ENCODE measurements around the gene TM9SF4.
"Not testable (repeated sequence)": the region's sequence is repeated elsewhere in the genome, so short reads cannot be mapped to it uniquely, and the experiment has no call there.

The TM9SF4 gene

DNA sequence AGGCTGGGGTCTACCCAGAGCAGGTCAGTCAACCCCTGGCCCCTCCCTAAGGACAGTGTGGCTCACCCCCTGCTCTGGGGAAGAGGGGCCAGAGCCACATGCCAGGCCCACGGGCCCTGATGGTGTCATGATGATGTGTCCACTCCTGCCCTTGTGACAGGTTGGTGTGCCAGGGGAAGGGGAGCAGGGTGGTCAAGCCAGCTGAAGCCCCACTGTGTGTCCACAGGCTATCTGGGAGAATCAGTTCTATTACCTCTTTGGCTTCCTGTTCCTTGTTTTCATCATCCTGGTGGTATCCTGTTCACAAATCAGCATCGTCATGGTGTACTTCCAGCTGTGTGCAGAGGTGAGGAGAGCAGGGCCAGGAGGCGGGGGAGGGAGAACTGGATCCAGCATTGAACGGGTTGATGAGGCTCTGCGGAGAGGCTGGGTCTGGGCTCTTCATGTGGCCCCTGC, 50.3 kb downstream of the TM9SF4 start:
- no peak for DNase-seq

- no peak for DNase-seq
Observed at GRCh38 chr20:32160341-32160740, 50.8 kb downstream of the TM9SF4 start.

- DNase-seq = no peak
Observed at GRCh38 chr20:32162351-32162750, 52.8 kb downstream of the TM9SF4 start.

GRCh38 chr20:32163951-32164350, 54.4 kb downstream of the TM9SF4 start:
- no peak for DNase-seq

DNA sequence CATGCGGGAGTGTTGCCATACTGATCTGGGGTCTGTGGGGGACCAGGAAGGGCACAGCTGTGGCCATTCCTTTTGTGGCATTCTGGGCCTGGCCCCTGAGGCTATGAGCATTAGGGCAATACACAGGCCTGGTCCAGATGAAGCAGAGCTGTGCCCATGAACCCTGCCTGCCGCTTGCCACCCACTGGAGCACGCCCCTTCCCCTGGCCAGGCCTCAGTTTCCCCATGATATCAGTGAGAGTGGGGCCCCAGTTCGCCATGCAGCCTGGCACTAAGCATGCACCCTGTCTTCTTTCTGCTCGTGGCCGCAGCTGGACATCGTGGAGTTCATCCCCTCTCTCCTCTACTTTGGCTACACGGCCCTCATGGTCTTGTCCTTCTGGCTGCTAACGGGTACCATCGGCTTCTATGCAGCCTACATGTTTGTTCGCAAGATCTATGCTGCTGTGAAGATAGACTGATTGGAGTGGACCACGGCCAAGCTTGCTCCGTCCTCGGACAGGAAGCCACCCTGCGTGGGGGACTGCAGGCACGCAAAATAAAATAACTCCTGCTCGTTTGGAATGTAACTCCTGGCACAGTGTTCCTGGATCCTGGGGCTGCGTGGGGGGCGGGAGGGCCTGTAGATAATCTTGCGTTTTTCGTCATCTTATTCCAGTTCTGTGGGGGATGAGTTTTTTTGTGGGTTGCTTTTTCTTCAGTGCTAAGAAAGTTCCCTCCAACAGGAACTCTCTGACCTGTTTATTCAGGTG, 55.6 kb downstream of the TM9SF4 start:
- DNase-seq = no peak

DNA sequence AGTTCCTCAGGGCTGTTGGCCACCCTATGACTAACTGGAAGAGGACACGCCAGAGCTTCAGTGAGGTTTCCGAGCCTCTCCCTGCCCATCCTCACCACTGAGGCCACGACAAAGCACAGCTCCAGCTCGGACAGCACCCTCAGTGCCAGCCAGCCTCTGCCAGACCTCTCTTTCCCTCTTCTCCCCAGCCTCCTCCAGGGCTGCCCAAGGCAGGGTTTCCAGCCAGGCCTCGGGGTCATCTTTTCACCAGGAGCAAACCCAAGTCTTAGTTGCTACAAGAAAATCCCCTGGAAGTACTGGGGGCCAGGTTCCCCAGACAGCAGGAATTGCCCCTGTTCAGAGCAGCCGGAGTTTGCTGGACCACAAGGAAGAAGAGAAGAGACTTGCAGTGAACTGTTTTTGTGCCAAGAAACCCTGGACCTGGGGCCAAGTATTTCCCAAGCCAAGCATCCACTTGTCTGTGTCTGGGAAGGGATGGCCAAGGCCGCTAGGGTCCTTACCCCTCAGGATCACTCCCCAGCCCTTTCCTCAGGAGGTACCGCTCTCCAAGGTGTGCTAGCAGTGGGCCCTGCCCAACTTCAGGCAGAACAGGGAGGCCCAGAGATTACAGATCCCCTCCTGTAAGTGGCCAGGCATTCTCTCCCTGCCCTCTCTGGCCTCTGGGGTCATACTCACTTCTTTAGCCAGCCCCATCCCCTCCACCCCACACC, 56.5 kb downstream of the TM9SF4 start:
- no peak for DNase-seq

GRCh38 chr20:32167552-32167951, 58.0 kb downstream of the TM9SF4 start:
- no peak for DNase-seq

GRCh38 chr20:32168184-32168910, 58.8 kb downstream of the TM9SF4 start:
- DNase-seq = no peak

- DNase-seq = not testable (repeated sequence)
Observed at GRCh38 chr20:32177696-32178095, 68.2 kb downstream of the TM9SF4 start.

- no peak for DNase-seq
Observed at GRCh38 chr20:32179515-32179914, 70.0 kb downstream of the TM9SF4 start.

DNA sequence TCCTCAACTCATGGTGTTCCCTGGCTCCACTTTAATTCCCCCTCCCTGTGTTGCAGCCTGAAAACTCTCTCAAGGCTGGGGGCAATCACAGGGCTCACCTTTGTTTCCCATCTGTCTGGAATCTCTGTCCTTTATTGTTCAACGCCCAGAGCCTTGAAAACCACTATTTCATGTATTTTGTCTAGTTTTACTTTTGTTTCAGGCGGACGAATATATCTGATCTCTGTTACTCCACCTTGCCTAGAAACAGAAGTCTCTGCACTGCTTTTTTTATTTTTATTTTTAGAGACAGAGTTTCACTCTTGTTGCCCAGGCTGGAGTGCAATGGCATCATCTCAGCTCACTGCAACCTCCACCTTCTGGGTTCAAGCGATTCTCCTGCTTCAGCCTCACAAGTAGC, 70.4 kb downstream of the TM9SF4 start:
- DNase-seq = no peak

- DNase-seq = no peak
Observed at GRCh38 chr20:32181606-32182005, 72.1 kb downstream of the TM9SF4 start.

DNA sequence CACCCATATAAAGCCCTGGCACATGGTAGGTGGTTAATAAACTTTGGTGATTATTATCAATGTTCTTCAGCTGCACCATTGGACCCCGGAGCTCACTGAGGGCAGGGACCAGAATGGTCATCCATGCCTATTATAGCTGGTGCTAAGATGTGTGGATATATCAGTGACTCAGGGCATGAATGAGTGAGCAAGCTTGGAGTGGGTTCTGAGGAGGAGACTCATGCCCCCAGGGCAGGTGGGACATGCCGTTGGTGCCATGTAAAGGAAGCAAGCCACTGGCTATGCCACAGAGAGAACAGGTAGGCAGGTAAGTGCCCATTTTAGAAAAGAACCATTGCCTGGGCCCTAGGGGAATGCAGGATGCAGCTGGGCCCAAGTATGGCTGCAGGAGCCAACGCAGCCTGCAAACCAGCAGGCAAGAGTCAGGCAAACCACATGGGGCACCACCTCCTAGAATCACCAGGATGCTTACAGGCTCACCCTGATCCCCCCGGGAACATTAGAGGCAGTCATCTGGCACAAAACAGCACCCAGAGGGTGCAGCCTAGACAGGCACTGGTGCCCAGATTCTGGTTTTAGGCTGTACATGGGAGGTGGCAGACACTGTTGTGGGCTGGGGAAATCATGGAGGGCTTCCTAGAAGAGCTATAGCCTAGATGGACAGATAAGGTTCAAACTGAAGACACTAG, 74.6 kb downstream of the TM9SF4 start:
- no peak for DNase-seq

DNA sequence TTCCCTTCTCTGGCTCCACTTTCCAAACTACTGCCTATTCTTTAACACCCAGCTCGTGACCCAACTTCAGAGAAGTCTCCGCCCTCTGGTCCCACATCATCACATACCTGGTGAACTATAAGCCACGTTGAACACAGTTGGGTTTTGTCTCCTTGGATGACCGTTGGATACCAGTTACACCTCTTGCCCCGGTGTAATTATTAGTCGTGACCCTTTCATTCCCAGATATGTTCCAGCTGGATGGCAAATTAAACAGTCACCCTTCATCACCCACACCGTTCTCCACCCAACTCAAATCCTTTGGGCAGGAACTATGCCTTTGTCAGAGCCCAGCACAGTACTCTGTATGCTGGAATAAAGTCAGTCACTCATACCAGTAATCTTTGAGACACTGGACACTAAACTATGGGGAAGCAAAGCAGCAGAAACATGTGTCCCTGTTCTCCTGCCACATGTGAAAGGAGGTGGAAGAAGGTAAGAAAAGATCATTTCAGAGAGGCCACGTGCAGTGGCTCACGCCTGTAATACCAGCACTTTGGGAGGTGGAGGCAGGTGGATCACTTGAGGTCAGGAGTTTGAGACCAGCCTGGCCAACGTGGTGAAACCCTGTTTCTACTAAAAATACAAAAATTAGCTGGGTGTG, 75.6 kb downstream of the TM9SF4 start:
- DNase-seq = no peak

- no peak for DNase-seq
Observed at GRCh38 chr20:32186506-32186905, 77.0 kb downstream of the TM9SF4 start.

GRCh38 chr20:32188376-32189122, 79.0 kb downstream of the TM9SF4 start:
- no peak for DNase-seq

DNA sequence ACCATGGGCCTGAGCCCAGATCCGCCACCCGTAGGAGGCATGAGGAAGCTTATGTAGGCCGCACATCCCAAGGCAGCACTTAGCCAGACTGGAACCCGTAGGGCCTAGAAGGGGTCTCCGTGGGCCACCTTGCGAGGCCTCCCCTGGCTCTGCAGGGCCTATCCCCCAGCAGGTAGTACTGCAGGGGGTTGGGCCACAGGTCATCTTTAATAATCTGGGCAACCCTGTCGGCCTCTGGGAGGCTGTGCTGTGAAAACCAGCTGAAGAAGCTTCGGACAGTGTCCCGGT, 79.6 kb downstream of the TM9SF4 start:
- DNase-seq = no peak

DNA sequence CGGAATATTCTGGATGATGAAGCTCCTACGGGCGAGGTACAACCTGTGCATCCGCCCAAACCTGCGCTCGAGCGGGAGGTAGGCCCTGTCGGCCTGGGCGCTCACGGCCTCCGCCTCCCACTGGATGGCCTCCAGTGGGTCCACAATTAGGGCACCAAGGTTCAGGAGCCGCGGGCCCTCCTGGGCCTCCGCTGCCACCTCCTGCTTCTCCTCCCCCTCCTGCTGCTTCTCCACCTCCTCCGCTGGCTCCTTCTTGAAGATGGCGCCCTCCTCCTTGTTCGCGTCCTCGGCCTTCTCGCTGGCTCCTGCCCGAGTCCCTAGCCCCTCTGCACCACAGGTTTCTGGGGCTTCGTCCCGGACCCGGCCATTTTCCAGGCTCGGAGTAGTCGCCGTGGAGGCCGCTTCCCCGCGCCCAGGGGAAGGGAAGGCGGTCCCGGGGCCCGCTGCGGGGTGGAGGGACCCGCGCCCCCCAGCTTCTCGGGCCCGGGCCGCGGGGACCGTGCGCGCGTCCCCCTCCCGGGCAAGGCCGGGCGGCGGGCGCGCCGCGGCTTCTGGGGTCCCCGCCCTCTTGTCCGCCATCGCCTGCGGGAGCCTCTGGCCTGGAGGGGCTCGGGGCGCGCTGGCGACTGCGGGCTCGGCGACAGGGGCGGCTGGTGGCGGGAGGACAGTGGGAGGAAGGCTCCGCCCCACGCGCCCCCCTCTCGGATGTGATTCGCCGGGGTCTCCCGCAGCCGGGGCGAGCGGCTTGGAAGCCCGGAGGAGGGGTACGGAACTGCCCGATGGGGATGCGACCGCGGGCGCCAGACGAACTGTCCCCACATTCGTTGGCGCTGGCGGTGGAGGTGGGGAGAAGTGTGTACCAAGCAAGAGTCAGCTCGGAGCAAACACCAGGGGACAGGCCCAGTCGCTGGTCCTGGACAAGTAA, 80.4 kb downstream of the TM9SF4 start:
- peak; percentile 42 for DNase-seq

DNA sequence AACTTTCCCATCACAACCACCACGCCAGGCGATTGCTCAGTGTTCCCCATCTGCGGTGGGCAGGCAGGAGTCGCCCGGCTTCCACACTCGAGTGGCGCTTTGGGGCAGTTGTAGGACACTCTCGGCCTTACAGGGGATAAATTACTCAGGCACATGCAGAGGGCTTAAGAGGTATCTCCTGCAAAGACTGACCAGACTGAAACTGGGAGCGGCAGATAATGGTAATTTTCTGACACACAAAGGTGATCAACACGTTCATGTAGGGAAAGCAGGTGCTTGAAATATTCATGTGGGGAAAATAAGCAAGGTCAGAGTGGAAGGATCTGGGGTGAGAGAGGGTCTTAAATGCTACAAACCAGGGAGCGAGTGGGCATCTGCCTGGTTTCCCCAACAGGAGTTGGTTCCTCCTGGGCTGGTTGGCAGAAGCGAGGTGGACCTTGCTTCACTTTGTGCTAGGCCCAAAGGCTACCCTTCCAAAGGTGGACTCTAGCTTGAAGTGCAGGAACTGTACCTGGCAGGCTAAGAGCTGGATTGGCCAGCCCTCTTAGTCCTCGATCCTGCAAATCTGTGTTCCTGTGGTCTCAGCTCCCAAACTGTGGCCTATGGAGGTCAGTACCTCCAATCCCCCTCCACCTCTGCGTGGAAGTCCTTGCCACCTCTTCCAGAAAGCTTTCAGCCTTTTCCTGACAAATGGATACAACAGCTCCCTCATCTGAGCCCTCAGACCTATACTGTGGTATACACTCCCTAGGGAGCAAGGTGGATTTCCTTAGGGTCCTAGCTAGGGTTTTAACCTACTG, 81.3 kb downstream of the TM9SF4 start:
- DNase-seq = no peak

DNA sequence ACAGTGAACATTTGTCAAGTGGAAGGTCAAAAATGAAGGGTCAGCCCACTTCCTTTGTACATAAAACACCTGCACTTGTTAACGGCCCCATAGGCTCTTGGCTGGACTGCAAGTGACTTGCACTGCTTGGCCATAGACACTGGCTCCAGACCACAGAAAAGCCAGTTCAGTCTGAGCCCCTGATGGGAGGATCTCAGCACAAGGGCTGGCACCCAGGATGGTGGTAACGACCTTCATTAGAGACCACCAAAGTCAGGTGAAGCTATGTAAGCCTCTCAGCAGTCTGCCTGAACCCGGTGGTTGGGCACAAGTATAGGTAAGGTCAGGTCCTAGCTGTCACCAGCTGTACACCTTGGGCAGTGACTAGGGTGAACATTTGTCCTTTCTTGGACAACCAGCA, 81.9 kb downstream of the TM9SF4 start:
- DNase-seq = no peak
